DND-41 (cell line): Measurements from ENCODE around the gene NOBOX.

Source experiments
- ATAC-seq: fragments of 200-7000 bp; cut with Tn5 transposase; 3 replicates; pipeline ENCODE4 v1.9.1; 2021; ENCODE audit warnings: low read depth; ENCODE audit not compliant: insufficient read depth
- DNase-seq: peaks from one replicate; pipeline ENCODE4 v3.0.0-alpha.2; 2020
- H2AFZ ChIP-seq: 2 replicates; pipeline ENCODE4 v1.6.0; 2012; ENCODE audit warnings: low read depth, low read length
- H3K27ac ChIP-seq: 2 replicates; pipeline ENCODE4 v1.5.1; 2012; ENCODE audit warnings: low read length, inconsistent platforms
- H3K27me3 ChIP-seq: fragments of 200-600 bp; sonication (generic); 2 replicates; pipeline ENCODE4 v1.6.0; 2012; ENCODE audit warnings: low read length, mild to moderate bottlenecking, inconsistent platforms; ENCODE audit not compliant: insufficient read depth, poor library complexity
- H3K36me3 ChIP-seq: 2 replicates; pipeline ENCODE4 v1.5.1; 2012; ENCODE audit warnings: low read length, inconsistent platforms; ENCODE audit not compliant: insufficient read depth
- H3K4me1 ChIP-seq: 2 replicates; pipeline ENCODE4 v1.5.1; 2012; ENCODE audit warnings: mild to moderate bottlenecking, low read length; ENCODE audit not compliant: insufficient read depth
- H3K4me2 ChIP-seq: 2 replicates; pipeline ENCODE4 v1.6.0; 2012; ENCODE audit warnings: mild to moderate bottlenecking, moderate library complexity, low read length, inconsistent platforms; ENCODE audit not compliant: insufficient read depth
- H3K4me3 ChIP-seq, 2 experiments: fragments of 200-600 bp in 1 of 2; shearing (Covaris generic) in 1 of 2; 2 replicates each; pipeline ENCODE4 v1.5.1; 2012 to 2016; ENCODE audit warnings: inconsistent platforms in 2 of 2, low read length in 2 of 2, mild to moderate bottlenecking in 2 of 2, low read depth in 1 of 2, moderate library complexity in 1 of 2
- H3K79me2 ChIP-seq: 2 replicates; pipeline ENCODE4 v1.6.0; 2012; ENCODE audit warnings: low read length, inconsistent platforms; ENCODE audit not compliant: insufficient read depth
- H3K9ac ChIP-seq: 2 replicates; pipeline ENCODE4 v1.6.0; 2012; ENCODE audit warnings: low read depth, mild to moderate bottlenecking, inconsistent platforms, low read length, moderate library complexity
- H3K9me3 ChIP-seq: 2 replicates; pipeline ENCODE4 v1.5.1; 2012; ENCODE audit warnings: low read length, moderate library complexity, mild to moderate bottlenecking, inconsistent platforms; ENCODE audit not compliant: insufficient read depth, severe bottlenecking
- H4K20me1 ChIP-seq: 2 replicates; pipeline ENCODE4 v1.6.0; 2012; ENCODE audit warnings: low read length; ENCODE audit not compliant: insufficient read depth
- CTCF ChIP-seq: IDR thresholded peaks from 2 replicates; pipeline ENCODE4 v1.5.1; 2012; ENCODE audit warnings: borderline replicate concordance, low read length, moderate library complexity, mild to moderate bottlenecking; ENCODE audit not compliant: poor library complexity, severe bottlenecking; ENCODE audit errors: extremely low read depth
- EZH2 ChIP-seq: IDR thresholded peaks from 3 replicates; pipeline ENCODE4 v1.6.1; 2012; ENCODE audit warnings: borderline replicate concordance, low read depth, mild to moderate bottlenecking, moderate library complexity, low read length, inconsistent platforms; ENCODE audit not compliant: severe bottlenecking

NOBOX gene

GRCh38 chr7:144390481-144390880 lies 13.0 kb downstream of the NOBOX start:
- peak overlapping the region; percentile 32; the same call in 1 of the 2 replicates for H2AFZ ChIP-seq
- no peak for ATAC-seq
- no peak for DNase-seq
- peaks cover 6% of the 10 kb centered on the region for H3K27me3 ChIP-seq
- TF ChIP-seq EZH2 (no peak), CTCF (no peak)
- H3K4me1 ChIP-seq: peaks cover 5% of the 10 kb centered on the region; the same call in 1 of the 2 replicates
- H3K9me3 ChIP-seq: no peaks in the 10 kb centered on the region
- no peak overlapping the region for H3K4me3 ChIP-seq
- no peak overlapping the region for H3K27ac ChIP-seq
- H4K20me1 ChIP-seq: no peaks in the 10 kb centered on the region
- H3K36me3 ChIP-seq: no peaks in the 10 kb centered on the region
- no peaks in the 10 kb centered on the region for H3K79me2 ChIP-seq
- H3K9ac ChIP-seq: no peak overlapping the region
- no peak overlapping the region for H3K4me2 ChIP-seq

GRCh38 chr7:144388950-144389349 lies 14.5 kb downstream of the NOBOX start:
- H3K4me1 ChIP-seq: peaks cover 5% of the 10 kb centered on the region; the same call in 1 of the 2 replicates
- TF ChIP-seq CTCF (no peak), EZH2 (no peak)
- no peak for ATAC-seq
- no peak overlapping the region for H2AFZ ChIP-seq
- H3K4me2 ChIP-seq: no peak overlapping the region
- no peak overlapping the region for H3K9ac ChIP-seq
- H3K79me2 ChIP-seq: no peaks in the 10 kb centered on the region
- H3K27ac ChIP-seq: no peak overlapping the region
- H3K27me3 ChIP-seq: peaks cover 4% of the 10 kb centered on the region
- H4K20me1 ChIP-seq: no peaks in the 10 kb centered on the region
- DNase-seq: no peak
- H3K9me3 ChIP-seq: no peaks in the 10 kb centered on the region
- H3K36me3 ChIP-seq: no peaks in the 10 kb centered on the region
- no peak overlapping the region for H3K4me3 ChIP-seq

- no peak for TF ChIP-seq CTCF
- no peaks in the 10 kb centered on the region for H3K27me3 ChIP-seq
- DNase-seq (no peak), ATAC-seq (no peak)
- H3K79me2 ChIP-seq: no peaks in the 10 kb centered on the region
- peaks cover 5% of the 10 kb centered on the region; the same call in 1 of the 2 replicates for H3K4me1 ChIP-seq
- H3K9ac ChIP-seq: no peak overlapping the region
- no peak overlapping the region for H3K4me2 ChIP-seq
- no peaks in the 10 kb centered on the region for H3K9me3 ChIP-seq
- H3K36me3 ChIP-seq: no peaks in the 10 kb centered on the region
- H4K20me1 ChIP-seq: no peaks in the 10 kb centered on the region
- H3K4me3 ChIP-seq: no peak overlapping the region
- H3K27ac ChIP-seq: no peak overlapping the region
- no peak overlapping the region for H2AFZ ChIP-seq
Measured at GRCh38 chr7:144386741-144387140, 16.8 kb downstream of the NOBOX start.

GRCh38 chr7:144384555-144385245 lies 18.8 kb downstream of the NOBOX start:
- Histone ChIP-seq H3K4me3 (no peak overlapping the region), H3K36me3 (no peaks in the 10 kb centered on the region), H2AFZ (no peak overlapping the region), H3K27me3 (no peaks in the 10 kb centered on the region), H3K27ac (no peak overlapping the region), H3K4me2 (no peak overlapping the region), H3K4me1 (no peaks in the 10 kb centered on the region), H3K9me3 (no peaks in the 10 kb centered on the region), H3K79me2 (no peaks in the 10 kb centered on the region), H3K9ac (no peak overlapping the region), H4K20me1 (no peaks in the 10 kb centered on the region)
- no peak for ATAC-seq
- DNase-seq: no peak
- no peak for TF ChIP-seq CTCF
- TF ChIP-seq EZH2: no peak
